Spleen (tissue), 7 donors: ENCODE data around the gene UBR4.

Source experiments
- POLR2A ChIP-seq, 3 donors: fragments of 450-650 bp; IDR thresholded peaks; one replicate each; pipeline ENCODE4 v1.5.1; 2017; ENCODE audit warnings: antibody characterized with exemption in 3 of 3, mild to moderate bottlenecking in 1 of 3
- POLR2AphosphoS5 ChIP-seq, 3 donors: sonication (generic); formaldehyde crosslinking; IDR thresholded peaks; one replicate each; pipeline ENCODE4 v1.5.1; 2017; ENCODE audit warnings: antibody characterized with exemption in 3 of 3
- TF ChIP-seq, protein P1 (sequence below), 11 experiments: fragments of 200-600 bp in 7 of 11; fragments of 450-650 bp in 4 of 11; sonication (generic) in 4 of 11; IDR thresholded peaks in 8 of 11; conservative IDR thresholded peaks in 3 of 11; 1 replicate in 7 of 11; 2 replicates in 4 of 11; pipeline versions ENCODE4 v1.4.0 to v1.8.0; 2016 to 2021; ENCODE audit warnings: antibody characterized with exemption in 11 of 11, inconsistent platforms in 4 of 11, mild to moderate bottlenecking in 1 of 11
- donor health status: DM: no; HTN: no; CAD: no; lungs with moderate emphysema.
- donor health status: DM: no; HTN: no; CAD: no.
- donor health status: DM: no; HTN: no; CAD: no.

DNA sequence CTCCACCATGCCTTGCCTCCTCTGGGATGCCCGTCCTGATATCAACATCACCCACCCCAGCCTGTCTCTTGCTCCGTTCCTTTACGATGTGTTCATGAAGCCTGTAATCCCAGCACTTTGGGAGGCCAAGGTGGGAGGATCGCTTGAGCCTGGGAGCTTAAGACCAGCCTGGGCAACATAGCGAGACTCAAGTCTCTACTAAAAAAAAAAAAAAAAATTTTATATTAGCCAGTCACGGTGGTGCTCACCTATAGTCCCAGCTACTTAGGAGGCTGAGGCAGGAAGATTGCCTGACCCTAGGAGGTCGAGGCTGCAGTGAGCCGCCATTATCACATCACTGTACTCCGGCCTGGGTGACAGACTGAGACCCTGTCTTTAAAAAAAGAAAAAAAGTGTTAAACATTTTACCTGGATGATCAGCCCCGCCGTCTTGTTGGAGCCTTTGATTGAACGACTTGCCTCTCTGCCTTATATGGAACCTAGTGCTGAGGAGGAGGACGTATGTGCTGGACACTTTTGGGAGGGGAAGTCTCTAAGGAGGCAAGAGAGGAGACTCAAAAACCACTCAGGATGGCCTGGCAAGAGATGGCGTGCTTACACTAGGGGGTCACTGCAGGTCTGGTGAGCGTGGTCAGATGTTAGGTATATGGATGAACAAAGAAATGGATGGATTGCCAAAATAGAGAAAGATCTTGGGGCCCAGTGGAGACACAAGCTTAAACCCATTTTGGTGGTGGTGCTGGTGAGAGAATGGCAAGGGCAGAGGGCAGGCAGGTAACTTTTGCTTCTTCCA is 173.1 kb downstream of the UBR4 start:
- TF ChIP-seq, protein P1, sequence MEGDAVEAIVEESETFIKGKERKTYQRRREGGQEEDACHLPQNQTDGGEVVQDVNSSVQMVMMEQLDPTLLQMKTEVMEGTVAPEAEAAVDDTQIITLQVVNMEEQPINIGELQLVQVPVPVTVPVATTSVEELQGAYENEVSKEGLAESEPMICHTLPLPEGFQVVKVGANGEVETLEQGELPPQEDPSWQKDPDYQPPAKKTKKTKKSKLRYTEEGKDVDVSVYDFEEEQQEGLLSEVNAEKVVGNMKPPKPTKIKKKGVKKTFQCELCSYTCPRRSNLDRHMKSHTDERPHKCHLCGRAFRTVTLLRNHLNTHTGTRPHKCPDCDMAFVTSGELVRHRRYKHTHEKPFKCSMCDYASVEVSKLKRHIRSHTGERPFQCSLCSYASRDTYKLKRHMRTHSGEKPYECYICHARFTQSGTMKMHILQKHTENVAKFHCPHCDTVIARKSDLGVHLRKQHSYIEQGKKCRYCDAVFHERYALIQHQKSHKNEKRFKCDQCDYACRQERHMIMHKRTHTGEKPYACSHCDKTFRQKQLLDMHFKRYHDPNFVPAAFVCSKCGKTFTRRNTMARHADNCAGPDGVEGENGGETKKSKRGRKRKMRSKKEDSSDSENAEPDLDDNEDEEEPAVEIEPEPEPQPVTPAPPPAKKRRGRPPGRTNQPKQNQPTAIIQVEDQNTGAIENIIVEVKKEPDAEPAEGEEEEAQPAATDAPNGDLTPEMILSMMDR (IDR thresholded peaks at IDR 0.05 in 8 of 11, conservative IDR thresholded peaks at IDR 0.05 in 3 of 11) = no peak
- TF ChIP-seq POLR2A (IDR thresholded peaks at IDR 0.05) (no peak), POLR2AphosphoS5 (IDR thresholded peaks at IDR 0.05) (no peak)
